Measurements from ENCODE around the gene METTL9. TPM values are rescaled to one million over a fixed set of nuclear protein-coding genes. Genes with fewer than 3 reads are reported as not detected.
A peak's percentile ranks its signal among the peaks of the same experiment; 100 is the strongest.

The METTL9 gene
- total and polyA plus RNA-seq, 2 of the 13 experiments (the other 11 are each of a cell fraction or from before 2014, with no cell fraction given), result 123 to 204 TPM

GRCh38 chr16:21600031-21600773 lies 825 bp downstream of the METTL9 start (continued):
- TF ChIP-seq ZC3H4 (CRISPR knock-in tag; IDR thresholded peaks at IDR 0.05; ENCODE audit: borderline replicate concordance) (no peak), ZNF709 (CRISPR knock-in tag; IDR thresholded peaks at IDR 0.05) (no peak), CCAR2 (optimal IDR thresholded peaks at IDR 0.05; ENCODE audit: low read depth, low read length) (no peak), SIX4 (CRISPR knock-in tag; IDR thresholded peaks at IDR 0.05) (no peak), ZNF296 (CRISPR knock-in tag; conservative IDR thresholded peaks at IDR 0.05) (no peak), ZFAT (CRISPR knock-in tag; conservative IDR thresholded peaks at IDR 0.05) (no peak), SP140L (CRISPR knock-in tag; IDR thresholded peaks at IDR 0.05; ENCODE audit: borderline replicate concordance) (0 out of 2 replicates have a peak, but pooled peaks have one; percentile 39), TBL1XR1 (IDR thresholded peaks at IDR 0.05; ENCODE audit: borderline replicate concordance, low read length, partially characterized antibody) (no peak), ETV5 (CRISPR knock-in tag; IDR thresholded peaks at IDR 0.05; ENCODE audit: borderline replicate concordance) (0 out of 2 replicates have a peak, but pooled peaks have one; percentile 18), NFIB (CRISPR knock-in tag; IDR thresholded peaks at IDR 0.05; ENCODE audit: borderline replicate concordance) (no peak), BRF2 (CRISPR knock-in tag; IDR thresholded peaks at IDR 0.05) (no peak), ADNP (CRISPR knock-in tag; IDR thresholded peaks at IDR 0.05) (no peak), HNRNPH1 (optimal IDR thresholded peaks at IDR 0.05; ENCODE audit: low read depth, low read length) (no peak), ZBTB1 (CRISPR knock-in tag; IDR thresholded peaks at IDR 0.05; ENCODE audit: borderline replicate concordance) (no peak), SNRNP70 (IDR thresholded peaks at IDR 0.05; ENCODE audit: low read depth, low read length) (no peak), ZNF766 (CRISPR knock-in tag; IDR thresholded peaks at IDR 0.05; ENCODE audit: borderline replicate concordance) (no peak), ZNF235 (CRISPR knock-in tag; IDR thresholded peaks at IDR 0.05; ENCODE audit: borderline replicate concordance) (no peak), ZNF547 (CRISPR knock-in tag; IDR thresholded peaks at IDR 0.05) (no peak)
- TF ChIP-seq, protein P1, sequence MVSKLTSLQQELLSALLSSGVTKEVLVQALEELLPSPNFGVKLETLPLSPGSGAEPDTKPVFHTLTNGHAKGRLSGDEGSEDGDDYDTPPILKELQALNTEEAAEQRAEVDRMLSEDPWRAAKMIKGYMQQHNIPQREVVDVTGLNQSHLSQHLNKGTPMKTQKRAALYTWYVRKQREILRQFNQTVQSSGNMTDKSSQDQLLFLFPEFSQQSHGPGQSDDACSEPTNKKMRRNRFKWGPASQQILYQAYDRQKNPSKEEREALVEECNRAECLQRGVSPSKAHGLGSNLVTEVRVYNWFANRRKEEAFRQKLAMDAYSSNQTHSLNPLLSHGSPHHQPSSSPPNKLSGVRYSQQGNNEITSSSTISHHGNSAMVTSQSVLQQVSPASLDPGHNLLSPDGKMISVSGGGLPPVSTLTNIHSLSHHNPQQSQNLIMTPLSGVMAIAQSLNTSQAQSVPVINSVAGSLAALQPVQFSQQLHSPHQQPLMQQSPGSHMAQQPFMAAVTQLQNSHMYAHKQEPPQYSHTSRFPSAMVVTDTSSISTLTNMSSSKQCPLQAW (CRISPR knock-in tag; IDR thresholded peaks at IDR 0.05), result peak; percentile 48; the same call in 1 of the 2 replicates
- TF ChIP-seq, protein P2, sequence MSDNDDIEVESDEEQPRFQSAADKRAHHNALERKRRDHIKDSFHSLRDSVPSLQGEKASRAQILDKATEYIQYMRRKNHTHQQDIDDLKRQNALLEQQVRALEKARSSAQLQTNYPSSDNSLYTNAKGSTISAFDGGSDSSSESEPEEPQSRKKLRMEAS (IDR thresholded peaks at IDR 0.05), result no peak
- TF ChIP-seq, protein P3, sequence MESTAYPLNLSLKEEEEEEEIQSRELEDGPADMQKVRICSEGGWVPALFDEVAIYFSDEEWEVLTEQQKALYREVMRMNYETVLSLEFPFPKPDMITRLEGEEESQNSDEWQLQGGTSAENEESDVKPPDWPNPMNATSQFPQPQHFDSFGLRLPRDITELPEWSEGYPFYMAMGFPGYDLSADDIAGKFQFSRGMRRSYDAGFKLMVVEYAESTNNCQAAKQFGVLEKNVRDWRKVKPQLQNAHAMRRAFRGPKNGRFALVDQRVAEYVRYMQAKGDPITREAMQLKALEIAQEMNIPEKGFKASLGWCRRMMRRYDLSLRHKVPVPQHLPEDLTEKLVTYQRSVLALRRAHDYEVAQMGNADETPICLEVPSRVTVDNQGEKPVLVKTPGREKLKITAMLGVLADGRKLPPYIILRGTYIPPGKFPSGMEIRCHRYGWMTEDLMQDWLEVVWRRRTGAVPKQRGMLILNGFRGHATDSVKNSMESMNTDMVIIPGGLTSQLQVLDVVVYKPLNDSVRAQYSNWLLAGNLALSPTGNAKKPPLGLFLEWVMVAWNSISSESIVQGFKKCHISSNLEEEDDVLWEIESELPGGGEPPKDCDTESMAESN (CRISPR knock-in tag; conservative IDR thresholded peaks at IDR 0.05), result no peak
- TF ChIP-seq, protein P4, sequence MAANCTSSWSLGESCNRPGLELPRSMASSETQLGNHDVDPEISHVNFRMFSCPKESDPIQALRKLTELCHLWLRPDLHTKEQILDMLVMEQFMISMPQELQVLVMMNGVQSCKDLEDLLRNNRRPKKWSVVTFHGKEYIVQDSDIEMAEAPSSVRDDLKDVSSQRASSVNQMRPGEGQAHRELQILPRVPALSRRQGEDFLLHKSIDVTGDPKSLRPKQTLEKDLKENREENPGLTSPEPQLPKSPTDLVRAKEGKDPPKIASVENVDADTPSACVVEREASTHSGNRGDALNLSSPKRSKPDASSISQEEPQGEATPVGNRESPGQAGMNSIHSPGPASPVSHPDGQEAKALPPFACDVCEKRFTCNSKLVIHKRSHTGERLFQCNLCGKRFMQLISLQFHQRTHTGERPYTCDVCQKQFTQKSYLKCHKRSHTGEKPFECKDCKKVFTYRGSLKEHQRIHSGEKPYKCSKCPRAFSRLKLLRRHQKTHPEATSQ (CRISPR knock-in tag; IDR thresholded peaks at IDR 0.05; ENCODE audit: borderline replicate concordance), result 0 out of 2 replicates have a peak, but pooled peaks have one; percentile 13
- TF ChIP-seq, protein P5, sequence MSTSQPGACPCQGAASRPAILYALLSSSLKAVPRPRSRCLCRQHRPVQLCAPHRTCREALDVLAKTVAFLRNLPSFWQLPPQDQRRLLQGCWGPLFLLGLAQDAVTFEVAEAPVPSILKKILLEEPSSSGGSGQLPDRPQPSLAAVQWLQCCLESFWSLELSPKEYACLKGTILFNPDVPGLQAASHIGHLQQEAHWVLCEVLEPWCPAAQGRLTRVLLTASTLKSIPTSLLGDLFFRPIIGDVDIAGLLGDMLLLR (CRISPR knock-in tag; IDR thresholded peaks at IDR 0.05), result 0 out of 2 replicates have a peak, but pooled peaks have one; percentile 35

Data from HepG2 (cell line).